Brain pericyte (primary cell): ENCODE measurements around the gene CD84.
"Not testable (repeated sequence)": the region's sequence is repeated elsewhere in the genome, so short reads cannot be mapped to it uniquely, and the experiment has no call there.

Experiments used
- DNase-seq: peaks from one replicate; pipeline ENCODE4 v3.0.0-alpha.2; 2012; ENCODE audit warnings: low read depth, low spot score

The CD84 gene

GRCh38 chr1:160542303-160542945, 36.9 kb downstream of the CD84 start:
- no peak for DNase-seq

DNA sequence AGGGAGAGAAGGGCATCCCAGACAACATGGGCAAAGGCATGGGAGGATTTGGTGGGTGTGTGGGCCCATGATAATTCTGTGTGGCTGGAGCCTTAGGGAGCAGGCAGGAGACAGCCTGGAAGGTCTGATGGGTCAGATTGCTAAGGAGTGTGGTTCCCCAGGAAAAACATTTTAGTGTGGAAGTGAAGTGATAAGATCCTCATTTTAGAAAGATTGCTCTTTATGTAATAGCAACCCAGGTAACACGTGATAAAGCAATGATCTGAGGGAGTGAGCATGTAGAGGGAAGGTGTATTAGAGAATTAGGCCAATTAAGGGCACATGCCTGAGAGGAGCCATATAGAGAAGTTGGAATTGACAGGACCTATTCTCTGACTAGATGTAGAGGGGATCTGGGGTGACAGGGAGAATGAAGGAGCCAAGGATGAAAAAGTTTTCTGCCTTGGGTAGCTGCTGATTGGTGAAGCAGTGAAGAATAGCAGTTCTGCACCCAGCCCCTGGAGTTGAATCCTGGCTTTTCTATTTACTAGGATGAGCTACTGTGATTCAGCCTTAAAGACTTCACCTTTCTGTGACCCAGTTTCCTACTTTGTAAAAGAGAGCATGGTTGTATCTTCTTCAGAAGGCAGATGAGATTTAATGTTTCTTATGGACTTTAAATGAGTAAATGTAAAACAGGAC, 37.5 kb downstream of the CD84 start:
- no peak for DNase-seq

- no peak for DNase-seq
These were observed 38.5 kb downstream of the CD84 start for GRCh38 chr1:160540859-160541233.

DNA sequence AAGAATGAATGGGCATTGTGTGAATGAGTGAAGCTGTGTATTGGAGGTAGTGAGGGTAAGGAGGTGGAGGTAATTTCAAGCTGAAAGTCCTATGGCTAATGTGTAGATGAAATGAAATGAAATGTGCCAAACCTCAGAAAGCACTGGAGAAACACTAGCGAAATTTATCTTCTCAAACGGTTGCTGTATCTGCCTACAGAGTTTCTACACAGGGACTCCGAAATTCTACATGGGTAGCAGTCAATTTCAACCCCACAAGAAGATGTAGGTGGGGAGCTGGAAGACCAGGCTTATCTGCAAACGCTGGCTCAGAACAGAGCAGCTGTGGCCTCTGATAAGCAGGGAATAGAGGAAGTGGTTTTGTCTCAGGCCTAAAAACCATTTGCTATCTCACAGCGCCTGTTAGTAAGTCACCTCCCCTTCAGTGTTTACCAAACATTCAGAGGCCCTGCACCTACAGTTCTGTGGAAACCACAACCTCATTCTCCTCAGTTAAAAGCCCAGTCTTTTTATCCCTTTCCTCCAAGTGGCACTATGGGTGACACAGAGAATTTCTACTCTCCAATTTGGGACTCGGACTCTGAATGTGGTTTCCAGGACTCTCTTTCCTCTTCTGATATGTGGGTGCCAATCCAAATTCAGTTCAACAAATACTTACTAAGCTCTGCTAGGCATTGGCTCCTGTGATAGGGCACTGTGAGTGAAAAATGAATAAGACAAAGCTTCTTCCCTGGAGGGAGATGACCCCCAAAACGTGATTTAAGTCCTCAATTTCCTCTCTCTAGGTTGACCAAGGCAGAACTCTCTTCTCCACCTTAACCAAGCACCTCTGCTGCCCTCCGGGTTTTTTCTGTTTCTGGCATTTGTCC, 39.1 kb downstream of the CD84 start:
- no peak for DNase-seq

- DNase-seq, result no peak
These were observed 39.7 kb downstream of the CD84 start for GRCh38 chr1:160539684-160539989.

- DNase-seq, result no peak
These were observed 40.2 kb downstream of the CD84 start for GRCh38 chr1:160538985-160539651.

DNA sequence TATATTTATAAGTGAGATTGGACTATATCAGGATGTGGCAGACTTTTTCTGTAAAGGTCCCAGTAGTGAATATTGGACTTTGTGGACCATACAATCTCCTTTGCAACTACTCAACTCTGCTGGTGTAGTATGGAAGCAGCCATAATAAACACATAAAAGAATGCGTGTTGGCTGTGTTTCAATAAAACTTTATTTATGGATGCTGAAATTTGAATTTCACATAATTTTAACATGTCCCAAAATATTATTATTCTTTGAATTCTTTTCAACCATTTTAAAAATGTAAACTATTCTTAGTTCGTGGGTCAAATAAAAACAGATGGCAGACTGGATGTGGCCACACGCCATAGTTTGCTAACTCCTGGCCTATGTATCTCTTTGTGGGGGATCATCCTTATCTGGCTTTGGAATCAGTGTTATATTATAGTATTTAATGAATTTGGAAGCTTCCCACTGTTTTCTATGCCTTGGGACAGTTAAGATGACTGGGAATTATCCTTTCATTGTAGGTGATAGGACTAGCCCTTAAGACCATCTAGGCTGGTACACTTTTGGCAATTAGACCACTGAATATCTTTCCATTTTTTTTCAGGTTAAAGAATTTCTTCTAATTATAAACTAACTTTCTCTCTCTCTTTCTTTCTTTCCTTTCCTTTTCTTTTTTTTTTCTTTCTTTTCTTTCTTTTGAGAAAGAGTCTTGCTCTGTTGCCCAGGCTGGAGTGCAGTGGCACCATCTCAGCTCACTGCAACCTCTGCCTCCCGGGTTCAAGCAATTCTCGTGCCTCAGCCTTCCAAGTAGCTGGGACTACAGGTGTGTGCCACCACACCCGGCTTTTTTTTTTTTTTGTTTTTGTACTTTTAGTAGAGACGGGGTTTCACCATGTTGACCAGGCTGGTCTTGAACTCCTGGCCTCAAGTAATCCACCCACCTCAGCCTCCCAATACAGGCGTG, 41.3 kb downstream of the CD84 start:
- no peak for DNase-seq

DNA sequence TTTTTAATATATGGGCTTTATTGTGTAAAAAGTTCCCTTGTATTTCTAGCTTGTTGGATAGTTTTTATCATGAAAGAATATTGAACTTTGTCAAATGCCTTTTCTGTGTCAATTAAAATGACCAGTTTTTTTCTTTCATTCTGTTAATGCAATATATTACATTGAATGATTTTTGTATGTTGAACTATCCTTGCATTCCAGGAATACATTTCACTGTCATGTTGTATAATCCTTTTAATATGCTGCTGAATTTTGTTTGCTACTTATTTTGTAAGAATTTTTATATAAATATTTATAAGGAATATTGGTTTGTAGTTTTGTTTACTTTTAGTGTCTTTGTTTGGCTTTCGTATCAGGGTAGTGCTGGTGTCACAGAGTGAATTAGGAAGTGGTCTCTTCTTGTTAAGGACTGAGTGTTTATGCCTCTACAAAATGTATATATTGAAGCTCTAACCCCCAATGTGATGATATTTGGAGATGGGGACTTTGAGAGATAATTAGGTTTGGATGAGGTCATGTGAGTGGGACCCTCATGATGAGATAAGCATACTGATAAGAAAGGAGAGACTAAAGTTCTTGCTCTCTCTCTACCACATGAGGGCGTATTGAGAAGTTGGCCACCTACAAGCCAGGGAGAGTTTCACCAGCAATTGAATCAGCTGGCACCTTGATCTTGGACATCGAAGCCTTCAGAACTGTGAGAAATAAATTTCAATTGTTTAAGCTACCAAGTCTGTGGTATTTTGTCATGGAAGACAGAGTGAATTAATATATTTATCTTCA, 44.3 kb downstream of the CD84 start:
- no peak for DNase-seq

- DNase-seq, result not testable (repeated sequence)
These were observed 46.8 kb downstream of the CD84 start for GRCh38 chr1:160532557-160532813.

DNA sequence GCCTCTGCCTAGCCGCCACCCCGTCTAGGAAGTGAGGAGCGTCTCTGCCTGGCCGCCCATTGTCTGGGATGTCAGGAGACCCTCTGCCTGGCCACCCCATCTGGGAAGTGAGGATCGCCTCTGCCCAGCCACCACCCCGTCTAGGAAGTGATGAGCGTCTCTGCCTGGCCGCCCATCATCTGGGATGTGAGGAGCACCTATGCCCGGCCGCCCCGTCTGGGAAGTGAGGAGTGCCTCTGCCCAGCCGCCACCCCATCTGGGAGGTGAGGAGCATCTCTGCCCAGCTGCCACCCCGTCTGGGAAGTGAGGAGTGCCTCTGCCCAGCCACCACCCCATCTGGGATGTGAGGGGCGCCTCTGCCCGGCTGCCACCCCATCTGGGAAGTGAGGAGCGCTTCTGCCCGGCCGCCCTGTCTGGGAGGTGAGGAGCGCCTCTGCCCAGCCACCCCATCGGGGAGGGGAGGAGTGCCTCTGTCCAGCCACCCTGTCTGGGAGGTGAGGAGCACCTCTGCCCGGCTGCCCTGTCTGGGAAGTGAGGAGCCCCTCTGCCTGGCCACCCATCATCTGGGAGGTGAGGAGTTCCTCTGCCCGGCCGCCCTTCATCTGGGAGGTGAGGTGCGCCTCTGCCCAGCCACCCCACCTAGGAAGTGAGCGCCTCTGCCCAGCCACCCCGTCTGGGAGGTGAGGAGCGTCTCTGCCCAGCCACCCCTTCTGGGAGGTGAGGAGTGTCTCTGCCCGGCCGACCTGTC, 47.3 kb downstream of the CD84 start:
- DNase-seq, result not testable (repeated sequence)

- not testable (repeated sequence) for DNase-seq
These were observed 49.8 kb downstream of the CD84 start for GRCh38 chr1:160529401-160529952.

DNA sequence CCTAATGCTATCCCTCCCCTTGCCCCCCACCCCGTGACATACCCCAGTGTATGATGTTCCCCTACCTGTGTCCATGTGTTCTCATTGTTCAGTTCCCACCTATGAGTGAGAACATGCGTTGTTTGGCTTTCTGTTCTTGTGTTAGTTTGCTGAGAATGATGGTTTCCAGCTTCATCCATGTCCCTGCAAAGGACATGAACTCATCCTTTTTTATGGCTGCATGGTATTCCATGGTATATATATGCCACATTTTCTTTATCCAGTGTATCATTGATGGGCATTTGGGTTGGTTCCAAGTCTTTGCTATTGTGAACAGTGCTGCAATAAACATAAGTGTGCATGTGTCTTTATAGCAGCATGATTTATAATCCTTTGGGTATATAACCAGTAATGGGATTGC, 55.5 kb downstream of the CD84 start:
- DNase-seq, result not testable (repeated sequence)

GRCh38 chr1:160522622-160523345, 56.5 kb downstream of the CD84 start, which contains the start of gene SLAMF6:
Gene SLAMF6, minus strand, starts transcription at chr1:160523255. Its CDS starts 63 bp downstream, at chr1:160523192.
- no peak for DNase-seq

GRCh38 chr1:160522136-160522535, 57.2 kb downstream of the CD84 start:
- DNase-seq, result no peak

- no peak for DNase-seq
These were observed 57.7 kb downstream of the CD84 start for GRCh38 chr1:160521554-160521953.

GRCh38 chr1:160520999-160521398, 58.3 kb downstream of the CD84 start:
- no peak for DNase-seq

- DNase-seq, result no peak
These were observed 58.7 kb downstream of the CD84 start for GRCh38 chr1:160520582-160520981.

- no peak for DNase-seq
These were observed 59.5 kb downstream of the CD84 start for GRCh38 chr1:160519642-160520435.
